ENCODE data around the gene RNGTT. TPM values are rescaled to one million over a fixed set of nuclear protein-coding genes. Genes with fewer than 3 reads are reported as not detected.

The RNGTT gene
- 10 to 100 TPM; 21.0 to 23.4 (median 21.5) TPM for total RNA-seq

- no peaks in the 10 kb centered on the region for H3K9me3 Mint-ChIP-seq
- peaks cover 3% of the 10 kb centered on the region for H3K36me3 Mint-ChIP-seq (ENCODE audit: insufficient read depth)
- peak; percentile 99 to 100 for ATAC-seq
- peak within 1 kb of the TSS; percentile 97 for H3K4me3 Mint-ChIP-seq
- H3K4me1 Mint-ChIP-seq (ENCODE audit: low read depth): peaks cover 37% of the 10 kb centered on the region
- H3K27me3 Mint-ChIP-seq (ENCODE audit: low read depth): no peaks in the 10 kb centered on the region
- peak; percentile 98 for DNase-seq
Measured at GRCh38 chr6:88963139-88964090, at the start of gene RNGTT. RNGTT (minus strand) TSS chr6:88963618; CDS start chr6:88963409, 209 bp downstream.

DNA sequence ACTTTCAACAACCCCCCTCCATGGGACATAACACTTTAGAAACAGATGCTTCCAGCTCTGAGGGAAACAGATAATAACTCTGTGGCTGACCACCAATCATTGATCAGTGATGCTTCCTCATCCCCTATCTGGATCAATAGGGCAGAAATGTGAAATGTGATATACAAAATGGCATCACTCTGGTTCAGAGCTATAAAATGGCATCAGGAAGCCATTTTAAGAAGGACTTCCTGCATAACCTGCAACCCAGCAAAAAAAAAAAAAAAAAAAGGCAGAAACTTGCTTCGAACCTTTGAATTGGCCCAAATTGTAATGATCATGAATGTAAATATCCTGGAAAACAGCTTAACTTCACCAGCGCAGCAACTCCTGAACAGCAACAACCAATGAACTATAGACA lies 48.0 kb upstream of the RNGTT start:
- Mint-ChIP-seq H3K36me3 (ENCODE audit: insufficient read depth) (no peaks in the 10 kb centered on the region), H3K4me1 (ENCODE audit: low read depth) (peaks cover 12% of the 10 kb centered on the region), H3K27me3 (ENCODE audit: low read depth) (no peaks in the 10 kb centered on the region), H3K9me3 (peaks cover 4% of the 10 kb centered on the region), H3K4me3 (no peak overlapping the region)
- DNase-seq (no peak), ATAC-seq (no peak)

- Mint-ChIP-seq H3K36me3 (ENCODE audit: insufficient read depth) (no peaks in the 10 kb centered on the region), H3K4me1 (ENCODE audit: low read depth) (peaks cover 12% of the 10 kb centered on the region), H3K27me3 (ENCODE audit: low read depth) (no peaks in the 10 kb centered on the region), H3K9me3 (peaks cover under 1% of the 10 kb centered on the region), H3K4me3 (no peak overlapping the region)
- DNase-seq: no peak
- ATAC-seq: no peak
Measured at GRCh38 chr6:89010825-89011224, 47.4 kb upstream of the RNGTT start.

- Mint-ChIP-seq H3K36me3 (ENCODE audit: insufficient read depth) (no peaks in the 10 kb centered on the region), H3K4me3 (no peak overlapping the region), H3K4me1 (ENCODE audit: low read depth) (peaks cover 12% of the 10 kb centered on the region), H3K9me3 (no peaks in the 10 kb centered on the region), H3K27me3 (ENCODE audit: low read depth) (no peaks in the 10 kb centered on the region)
- DNase-seq (no peak), ATAC-seq (no peak)
Measured at GRCh38 chr6:89009624-89010059, 46.2 kb upstream of the RNGTT start.

GRCh38 chr6:89008815-89009374 lies 45.5 kb upstream of the RNGTT start:
- Mint-ChIP-seq H3K36me3 (ENCODE audit: insufficient read depth) (no peaks in the 10 kb centered on the region), H3K27me3 (ENCODE audit: low read depth) (no peaks in the 10 kb centered on the region), H3K4me3 (no peak overlapping the region), H3K9me3 (no peaks in the 10 kb centered on the region), H3K4me1 (ENCODE audit: low read depth) (peaks cover 12% of the 10 kb centered on the region)
- DNase-seq (no peak), ATAC-seq (no peak)

DNA sequence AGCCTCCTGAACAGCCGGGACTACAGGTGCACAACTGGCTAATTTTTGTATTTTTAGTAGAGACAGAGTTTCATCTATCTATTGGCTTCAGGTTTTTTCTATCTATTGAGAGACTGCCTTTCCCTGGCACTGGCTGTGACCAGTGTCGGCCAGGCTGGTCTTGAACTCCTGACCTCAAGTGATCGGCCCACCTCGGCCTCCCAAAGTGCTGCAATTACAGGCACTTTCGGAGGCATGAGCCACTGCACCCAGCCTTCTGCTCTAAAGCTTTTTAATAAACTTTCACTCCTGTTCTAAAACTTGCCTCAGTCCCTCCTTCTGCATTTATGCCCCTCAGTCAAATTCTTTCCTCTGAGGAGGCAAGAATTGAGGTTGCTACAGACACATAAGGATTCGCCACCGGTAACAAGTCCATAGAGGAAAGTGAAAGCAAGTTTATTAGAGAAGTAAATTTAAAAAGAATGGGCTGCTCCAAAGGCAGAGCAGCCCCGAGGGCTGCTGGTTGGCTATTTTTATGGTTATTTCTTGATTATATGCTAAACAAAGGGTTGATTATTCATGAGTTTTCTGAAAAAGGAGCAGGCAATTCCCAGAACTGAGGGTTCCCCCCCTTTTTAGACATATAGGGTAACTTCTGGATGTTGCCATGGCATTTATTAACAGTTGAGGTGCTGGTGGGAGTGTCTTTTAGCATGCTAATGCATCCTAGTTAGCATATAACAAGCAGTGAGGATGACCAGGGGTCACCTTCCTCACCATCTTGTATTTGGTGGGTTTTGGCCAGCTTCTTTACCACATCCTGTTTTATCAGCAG lies 44.8 kb upstream of the RNGTT start:
- Mint-ChIP-seq H3K9me3 (no peaks in the 10 kb centered on the region), H3K36me3 (ENCODE audit: insufficient read depth) (no peaks in the 10 kb centered on the region), H3K27me3 (ENCODE audit: low read depth) (no peaks in the 10 kb centered on the region), H3K4me1 (ENCODE audit: low read depth) (peaks cover 12% of the 10 kb centered on the region), H3K4me3 (no peak overlapping the region)
- DNase-seq (no peak), ATAC-seq (no peak)

DNA sequence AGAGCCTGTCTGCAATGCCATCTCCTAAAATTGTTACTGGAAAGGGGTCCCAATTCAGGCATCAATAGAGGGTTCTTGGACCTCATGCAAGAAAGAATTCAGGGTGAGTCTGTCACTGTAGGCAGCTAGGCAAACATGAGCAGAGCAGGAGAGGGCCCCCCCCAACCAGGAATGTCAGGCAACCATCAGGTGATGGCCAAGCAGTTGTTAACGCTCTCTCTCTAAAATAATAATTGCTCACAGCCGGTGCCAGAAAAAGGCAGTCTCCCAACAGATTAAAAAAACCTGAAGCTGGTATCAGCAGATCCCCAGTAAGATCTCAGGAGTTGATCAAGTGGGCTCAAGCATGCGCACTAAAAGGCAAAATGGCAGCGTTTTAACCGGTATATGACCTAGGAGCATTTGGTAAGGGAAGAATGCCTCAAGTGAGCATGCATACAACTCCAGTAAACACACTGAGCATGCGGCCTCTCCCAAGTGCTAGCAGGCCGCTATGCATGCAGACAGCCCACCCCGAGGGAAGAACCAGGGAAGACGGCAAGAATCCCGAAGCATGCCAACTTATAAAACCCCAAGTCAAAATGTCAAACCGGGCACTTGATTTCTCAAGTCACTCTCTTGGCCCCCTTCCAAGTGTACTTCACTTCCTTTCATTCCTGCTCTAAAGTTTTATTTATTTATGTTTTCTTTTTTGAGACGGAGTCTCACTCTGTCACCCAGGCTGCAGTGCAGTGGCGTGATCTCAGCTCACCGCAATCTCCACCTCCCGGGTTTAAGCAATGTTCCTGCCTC lies 44.0 kb upstream of the RNGTT start:
- Mint-ChIP-seq H3K9me3 (no peaks in the 10 kb centered on the region), H3K4me3 (no peak overlapping the region), H3K27me3 (ENCODE audit: low read depth) (no peaks in the 10 kb centered on the region), H3K4me1 (ENCODE audit: low read depth) (peaks cover 12% of the 10 kb centered on the region), H3K36me3 (ENCODE audit: insufficient read depth) (no peaks in the 10 kb centered on the region)
- ATAC-seq (no peak), DNase-seq (no peak)

DNA sequence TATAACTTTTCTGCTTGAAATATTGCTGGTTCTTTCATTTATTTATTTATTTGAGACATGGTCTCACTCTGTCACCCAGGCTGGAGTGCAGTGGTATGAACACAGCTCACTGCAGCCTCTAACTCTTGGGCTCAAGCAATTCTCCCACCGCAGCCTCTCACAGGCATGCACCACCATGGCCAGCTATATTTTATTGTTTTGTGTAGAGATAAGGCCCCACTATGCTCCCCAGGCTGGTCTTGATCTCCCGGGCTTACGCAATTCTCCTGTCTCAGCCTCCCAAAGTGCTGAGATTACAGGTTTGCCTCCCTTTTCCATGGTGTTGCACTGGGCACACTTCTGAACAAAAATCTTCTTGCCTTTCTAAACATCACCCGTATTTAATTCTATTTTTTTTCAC lies 39.1 kb upstream of the RNGTT start:
- H3K4me1 Mint-ChIP-seq (ENCODE audit: low read depth): peaks cover 3% of the 10 kb centered on the region
- no peaks in the 10 kb centered on the region for H3K27me3 Mint-ChIP-seq (ENCODE audit: low read depth)
- no peaks in the 10 kb centered on the region for H3K9me3 Mint-ChIP-seq
- no peak overlapping the region for H3K4me3 Mint-ChIP-seq
- ATAC-seq (no peak), DNase-seq (no peak)
- H3K36me3 Mint-ChIP-seq (ENCODE audit: insufficient read depth): no peaks in the 10 kb centered on the region

DNA sequence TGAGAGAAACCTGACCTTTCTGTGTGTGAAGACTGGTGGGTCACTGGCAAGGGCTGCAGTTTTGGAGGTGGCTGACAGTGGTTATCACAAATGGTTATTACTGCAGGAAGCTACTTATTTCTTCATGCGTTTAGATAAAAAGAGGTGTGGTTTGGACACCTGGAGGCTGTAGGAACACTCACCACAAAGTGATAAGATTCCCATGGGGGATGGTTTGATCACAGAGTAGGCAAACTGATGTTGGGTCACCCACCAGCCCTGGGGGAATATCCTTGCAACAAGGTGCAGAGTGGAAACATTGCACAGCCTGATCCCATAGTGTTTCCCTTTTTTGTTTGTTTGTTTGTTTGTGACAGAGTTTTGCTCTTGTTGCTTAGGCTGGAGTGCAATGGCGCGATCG lies 33.9 kb upstream of the RNGTT start:
- Mint-ChIP-seq H3K36me3 (ENCODE audit: insufficient read depth) (no peaks in the 10 kb centered on the region), H3K27me3 (ENCODE audit: low read depth) (no peaks in the 10 kb centered on the region), H3K9me3 (no peaks in the 10 kb centered on the region), H3K4me3 (no peak overlapping the region), H3K4me1 (ENCODE audit: low read depth) (no peaks in the 10 kb centered on the region)
- DNase-seq (no peak), ATAC-seq (no peak)

DNA sequence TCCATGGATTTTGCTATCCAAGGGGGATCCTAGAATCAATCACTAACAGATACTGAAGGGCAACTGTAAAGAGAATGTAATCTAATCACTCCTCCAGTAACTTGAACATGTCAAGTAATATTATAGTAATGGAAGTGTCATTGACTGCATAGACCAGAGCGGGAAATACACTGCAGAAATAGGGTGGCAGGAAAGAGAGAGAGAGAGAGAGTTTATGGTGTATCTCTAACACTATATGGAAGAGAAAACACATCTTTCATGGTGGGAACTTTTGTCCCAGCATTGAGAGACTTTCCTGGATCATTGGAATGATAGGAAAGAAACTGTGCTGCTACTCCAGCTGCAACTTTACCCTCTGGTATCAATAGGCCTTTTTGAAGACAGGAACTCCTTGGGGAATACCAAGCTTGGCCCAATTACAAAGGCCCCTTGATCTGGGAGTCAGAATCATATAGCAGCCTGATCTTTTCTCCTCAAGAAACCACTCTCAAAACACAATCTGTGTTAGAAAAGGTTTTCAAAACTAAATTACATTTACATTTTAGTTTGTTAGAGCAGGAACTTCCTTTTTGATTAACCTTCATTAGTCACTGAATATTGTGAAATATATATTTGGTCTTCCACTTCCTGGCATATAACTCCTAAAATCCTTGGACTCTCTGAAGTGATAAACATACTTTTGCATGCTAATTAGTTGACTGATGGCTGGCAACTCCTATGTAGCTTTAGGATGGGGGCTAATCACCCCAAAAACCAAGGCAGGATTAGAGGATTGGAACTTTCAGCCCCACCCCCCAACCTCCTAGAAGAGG lies 29.5 kb upstream of the RNGTT start:
- no peaks in the 10 kb centered on the region for H3K4me1 Mint-ChIP-seq (ENCODE audit: low read depth)
- H3K36me3 Mint-ChIP-seq (ENCODE audit: insufficient read depth): no peaks in the 10 kb centered on the region
- H3K27me3 Mint-ChIP-seq (ENCODE audit: low read depth): no peaks in the 10 kb centered on the region
- H3K4me3 Mint-ChIP-seq: no peak overlapping the region
- H3K9me3 Mint-ChIP-seq: no peaks in the 10 kb centered on the region
- ATAC-seq (no peak), DNase-seq (no peak)

DNA sequence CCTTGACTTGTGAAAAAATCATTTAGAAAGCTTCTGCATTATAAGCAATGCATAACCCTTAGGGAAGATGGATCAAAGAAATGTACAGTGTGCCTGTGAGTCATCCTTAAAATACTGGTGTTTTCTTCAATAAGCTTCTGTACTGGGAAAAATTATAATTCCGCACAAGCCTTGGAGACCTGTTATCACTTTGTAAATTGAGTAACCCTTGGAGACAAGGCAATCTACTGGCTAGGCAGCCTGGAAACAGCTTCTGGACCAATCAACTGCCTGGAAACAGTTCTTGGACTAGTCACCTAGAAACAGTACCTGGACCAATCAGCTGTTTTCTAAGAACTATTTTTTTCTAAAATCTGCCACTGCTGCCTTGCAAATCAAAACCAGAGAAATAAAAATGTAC lies 25.8 kb upstream of the RNGTT start:
- H3K4me3 Mint-ChIP-seq: no peak overlapping the region
- H3K9me3 Mint-ChIP-seq: no peaks in the 10 kb centered on the region
- no peaks in the 10 kb centered on the region for H3K36me3 Mint-ChIP-seq (ENCODE audit: insufficient read depth)
- ATAC-seq (no peak), DNase-seq (no peak)
- no peaks in the 10 kb centered on the region for H3K27me3 Mint-ChIP-seq (ENCODE audit: low read depth)
- no peaks in the 10 kb centered on the region for H3K4me1 Mint-ChIP-seq (ENCODE audit: low read depth)

- H3K9me3 Mint-ChIP-seq: no peaks in the 10 kb centered on the region
- H3K27me3 Mint-ChIP-seq (ENCODE audit: low read depth): no peaks in the 10 kb centered on the region
- no peak overlapping the region for H3K4me3 Mint-ChIP-seq
- H3K36me3 Mint-ChIP-seq (ENCODE audit: insufficient read depth): no peaks in the 10 kb centered on the region
- H3K4me1 Mint-ChIP-seq (ENCODE audit: low read depth): no peaks in the 10 kb centered on the region
- no peak for DNase-seq
- ATAC-seq: no peak
Measured at GRCh38 chr6:88987922-88988321, 24.5 kb upstream of the RNGTT start.

GRCh38 chr6:88985901-88986300 lies 22.5 kb upstream of the RNGTT start:
- no peaks in the 10 kb centered on the region for H3K36me3 Mint-ChIP-seq (ENCODE audit: insufficient read depth)
- no peak overlapping the region for H3K4me3 Mint-ChIP-seq
- ATAC-seq (no peak), DNase-seq (no peak)
- no peaks in the 10 kb centered on the region for H3K9me3 Mint-ChIP-seq
- no peaks in the 10 kb centered on the region for H3K4me1 Mint-ChIP-seq (ENCODE audit: low read depth)
- H3K27me3 Mint-ChIP-seq (ENCODE audit: low read depth): peaks cover 3% of the 10 kb centered on the region
